SW480 (cell line): ENCODE measurements around the gene DIPK1A.

Experiments used
- DNase-seq: peaks from one replicate; pipeline ENCODE4 v3.0.0-alpha.2; 2016; ENCODE audit warnings: low spot score

Gene DIPK1A

GRCh38 chr1:92792340-92792782 is 168.9 kb downstream of the DIPK1A start:
- DNase-seq = peak; percentile 27
